ENCODE data around the gene WDR41.

DNA sequence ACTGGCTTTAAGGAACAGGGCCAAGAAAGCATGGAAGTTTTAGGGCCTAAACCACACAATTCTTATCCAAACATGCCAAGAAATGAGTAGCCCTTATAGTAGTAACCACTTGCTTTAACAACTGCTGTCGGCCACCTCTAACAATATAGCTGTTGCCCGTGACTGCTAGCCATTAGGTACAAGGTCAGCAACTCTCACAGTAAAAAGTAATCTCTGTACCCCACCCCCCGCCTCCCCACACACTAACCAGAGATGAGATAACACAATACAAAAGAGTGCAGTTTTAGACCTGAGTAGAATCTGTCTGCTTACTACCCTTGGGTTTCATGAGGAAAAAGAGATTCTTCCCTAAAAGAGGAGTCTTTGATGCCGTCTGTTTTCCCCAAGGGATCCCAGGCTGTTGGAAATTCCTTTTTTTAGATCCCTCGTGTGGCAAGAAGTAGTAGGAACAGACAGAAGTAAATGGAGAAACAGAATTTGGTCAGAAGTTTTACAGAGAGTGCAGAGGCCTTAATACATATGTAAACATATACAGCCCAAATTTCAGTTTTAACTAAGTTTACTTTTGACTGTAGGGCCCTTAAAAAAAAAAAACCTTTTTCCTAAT lies 94.3 kb downstream of the WDR41 start:
- TF ChIP-seq, protein P1, sequence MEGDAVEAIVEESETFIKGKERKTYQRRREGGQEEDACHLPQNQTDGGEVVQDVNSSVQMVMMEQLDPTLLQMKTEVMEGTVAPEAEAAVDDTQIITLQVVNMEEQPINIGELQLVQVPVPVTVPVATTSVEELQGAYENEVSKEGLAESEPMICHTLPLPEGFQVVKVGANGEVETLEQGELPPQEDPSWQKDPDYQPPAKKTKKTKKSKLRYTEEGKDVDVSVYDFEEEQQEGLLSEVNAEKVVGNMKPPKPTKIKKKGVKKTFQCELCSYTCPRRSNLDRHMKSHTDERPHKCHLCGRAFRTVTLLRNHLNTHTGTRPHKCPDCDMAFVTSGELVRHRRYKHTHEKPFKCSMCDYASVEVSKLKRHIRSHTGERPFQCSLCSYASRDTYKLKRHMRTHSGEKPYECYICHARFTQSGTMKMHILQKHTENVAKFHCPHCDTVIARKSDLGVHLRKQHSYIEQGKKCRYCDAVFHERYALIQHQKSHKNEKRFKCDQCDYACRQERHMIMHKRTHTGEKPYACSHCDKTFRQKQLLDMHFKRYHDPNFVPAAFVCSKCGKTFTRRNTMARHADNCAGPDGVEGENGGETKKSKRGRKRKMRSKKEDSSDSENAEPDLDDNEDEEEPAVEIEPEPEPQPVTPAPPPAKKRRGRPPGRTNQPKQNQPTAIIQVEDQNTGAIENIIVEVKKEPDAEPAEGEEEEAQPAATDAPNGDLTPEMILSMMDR (IDR thresholded peaks at IDR 0.05), result no peak
- TF ChIP-seq POLR2A (IDR thresholded peaks at IDR 0.05; ENCODE audit: low read depth), result no peak
- no peak for TF ChIP-seq POLR2AphosphoS5 (IDR thresholded peaks at IDR 0.05)
- TF ChIP-seq EP300 (IDR thresholded peaks at IDR 0.05), result no peak
